Left ventricle myocardium inferior (tissue), 1 donor: ENCODE results near the gene LINS1. TPM values are rescaled to one million over a fixed set of nuclear protein-coding genes. Genes with fewer than 3 reads are reported as not detected.

ENCODE experiments used
- DNase-seq: peaks from one replicate; pipeline ENCODE4 v3.0.0-alpha.2; 2020
- H3K27ac ChIP-seq: fragments of 200-600 bp; replicated peaks from 2 replicates; pipeline ENCODE4 v1.8.0; 2021
- H3K27me3 ChIP-seq: fragments of 200-600 bp; 2 replicates; pipeline ENCODE4 v1.8.0; 2021; ENCODE audit warnings: low read depth
- H3K36me3 ChIP-seq: fragments of 200-600 bp; 2 replicates; pipeline ENCODE4 v1.8.0; 2021
- H3K4me1 ChIP-seq: fragments of 200-600 bp; 2 replicates; pipeline ENCODE4 v1.8.0; 2021
- H3K4me3 ChIP-seq: fragments of 200-600 bp; 2 replicates; pipeline ENCODE4 v1.8.0; 2021; ENCODE audit warnings: mild to moderate bottlenecking, moderate library complexity
- H3K9me3 ChIP-seq: fragments of 200-600 bp; replicated peaks from 2 replicates; pipeline ENCODE4 v1.8.0; 2021
- CTCF ChIP-seq: fragments of 200-600 bp; IDR thresholded peaks from 2 replicates; pipeline ENCODE4 v1.8.0; 2021; ENCODE audit warnings: antibody characterized with exemption, mild to moderate bottlenecking, borderline replicate concordance
- intact Hi-C: fragments of 100-400 bp; cut with micrococcal nuclease; formaldehyde crosslinking; loops from one replicate; pipeline ENCODE4 v1.11.0; 2022
- total RNA-seq: library from RNA; stranded (reverse); fragmentation: NEBNext Ultra II Directional; extraction: Animal tissue kit (Norgen Biotek cat#: 25700); gene quantifications from one replicate; pipeline ENCODE4 v1.2.1, GENCODE V29; 2021
- donor health status: DM: no; HTN: yes; CAD: no; lungs with severe emphysema.

The LINS1 gene
- total RNA-seq, 1 donor from 2014 or later: 9.3 TPM

- Histone ChIP-seq H3K9me3 (no peaks in the 10 kb centered on the region), H3K36me3 (no peaks in the 10 kb centered on the region), H3K4me1 (no peaks in the 10 kb centered on the region), H3K27ac (no peak overlapping the region), H3K27me3 (peaks cover 55% of the 10 kb centered on the region), H3K4me3 (no peak overlapping the region)
- DNase-seq: no peak
- TF ChIP-seq CTCF: no peak
- intact Hi-C loops: no loop called here
Measured at GRCh38 chr15:100544338-100544841, 57.6 kb downstream of the LINS1 start.

DNA sequence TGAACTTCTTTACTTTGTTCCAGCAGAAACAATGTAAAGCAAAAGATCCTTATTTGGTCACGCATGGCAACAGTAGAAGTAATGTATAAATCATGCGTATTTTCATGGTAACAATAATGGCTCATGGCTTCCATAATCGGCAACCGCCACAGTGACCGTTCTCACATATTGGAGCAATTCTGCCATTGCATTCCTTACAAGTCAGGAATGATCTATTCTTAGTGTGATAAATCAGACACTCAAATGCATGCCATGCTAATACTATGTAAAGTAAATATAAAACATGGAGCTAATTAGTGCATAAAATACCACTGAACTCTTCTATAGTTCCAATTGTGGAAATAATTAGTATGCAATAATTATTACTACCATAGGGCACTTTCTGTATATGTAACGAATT lies 59.7 kb downstream of the LINS1 start:
- intact Hi-C loops: no loop called here
- Histone ChIP-seq H3K4me3 (no peak overlapping the region), H3K4me1 (no peaks in the 10 kb centered on the region), H3K27ac (no peak overlapping the region), H3K9me3 (peaks cover 11% of the 10 kb centered on the region), H3K27me3 (peaks cover 55% of the 10 kb centered on the region), H3K36me3 (no peaks in the 10 kb centered on the region)
- DNase-seq: no peak
- TF ChIP-seq CTCF: no peak

- intact Hi-C loops: no loop called here
- no peaks in the 10 kb centered on the region for H3K36me3 ChIP-seq
- TF ChIP-seq CTCF: no peak
- DNase-seq: no peak
- H3K4me3 ChIP-seq: no peak overlapping the region
- no peak overlapping the region for H3K27ac ChIP-seq
- no peaks in the 10 kb centered on the region for H3K4me1 ChIP-seq
- H3K9me3 ChIP-seq: peaks cover 11% of the 10 kb centered on the region
- H3K27me3 ChIP-seq: peaks cover 35% of the 10 kb centered on the region
Measured at GRCh38 chr15:100537331-100537730, 64.7 kb downstream of the LINS1 start.

DNA sequence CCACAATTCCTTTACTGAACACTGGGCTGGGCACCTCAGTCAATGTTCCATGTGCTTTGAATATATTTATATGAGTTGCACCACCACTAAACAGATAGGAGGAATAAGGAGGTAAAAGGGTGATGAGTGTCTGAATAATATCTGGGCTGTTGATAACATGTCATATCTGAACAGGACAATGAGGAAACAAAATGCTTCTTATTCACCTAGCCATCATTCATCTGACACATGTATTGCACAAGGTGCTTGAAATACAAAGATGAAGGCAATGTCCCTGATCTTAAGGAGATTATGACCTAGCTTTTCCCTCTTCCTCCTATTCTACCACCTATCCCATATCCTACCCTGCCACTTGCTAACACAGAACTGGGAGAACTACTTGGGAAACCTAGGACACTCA lies 65.3 kb downstream of the LINS1 start:
- no peak for TF ChIP-seq CTCF

GRCh38 chr15:100533886-100534285 lies 68.1 kb downstream of the LINS1 start:
- Histone ChIP-seq H3K27ac (no peak overlapping the region), H3K4me1 (no peaks in the 10 kb centered on the region), H3K9me3 (peaks cover 8% of the 10 kb centered on the region), H3K4me3 (no peak overlapping the region), H3K27me3 (peaks cover 34% of the 10 kb centered on the region), H3K36me3 (no peaks in the 10 kb centered on the region)
- DNase-seq: no peak
- no peak for TF ChIP-seq CTCF
- intact Hi-C loops: no loop called here

More for the DNA sequence above, 65.3 kb downstream of the LINS1 start:
- H3K9me3 ChIP-seq: peaks cover 11% of the 10 kb centered on the region
- no peak overlapping the region for H3K4me3 ChIP-seq
- DNase-seq: no peak
- no peak overlapping the region for H3K27ac ChIP-seq
- peaks cover 36% of the 10 kb centered on the region for H3K27me3 ChIP-seq
- H3K36me3 ChIP-seq: no peaks in the 10 kb centered on the region
- intact Hi-C loops: no loop called here
- no peaks in the 10 kb centered on the region for H3K4me1 ChIP-seq

- Histone ChIP-seq H3K36me3 (no peaks in the 10 kb centered on the region), H3K9me3 (no peaks in the 10 kb centered on the region), H3K27ac (no peak overlapping the region), H3K4me3 (no peak overlapping the region), H3K27me3 (peaks cover 34% of the 10 kb centered on the region), H3K4me1 (no peaks in the 10 kb centered on the region)
- intact Hi-C loops: no loop called here
- no peak for TF ChIP-seq CTCF
- no peak for DNase-seq
Measured at GRCh38 chr15:100531823-100532327, 70.1 kb downstream of the LINS1 start.
